SH-SY5Y (cell line): ENCODE measurements around the gene OR52E2.

ENCODE experiments used
- GATA2 ChIP-seq: IDR thresholded peaks from 2 replicates; pipeline ENCODE4 v1.6.1; 2011; ENCODE audit warnings: mild to moderate bottlenecking, low read depth, low read length
- GATA3 ChIP-seq: IDR thresholded peaks from 2 replicates; pipeline ENCODE4 v1.6.1; 2011; ENCODE audit warnings: low read depth, mild to moderate bottlenecking, low read length, moderate library complexity

DNA sequence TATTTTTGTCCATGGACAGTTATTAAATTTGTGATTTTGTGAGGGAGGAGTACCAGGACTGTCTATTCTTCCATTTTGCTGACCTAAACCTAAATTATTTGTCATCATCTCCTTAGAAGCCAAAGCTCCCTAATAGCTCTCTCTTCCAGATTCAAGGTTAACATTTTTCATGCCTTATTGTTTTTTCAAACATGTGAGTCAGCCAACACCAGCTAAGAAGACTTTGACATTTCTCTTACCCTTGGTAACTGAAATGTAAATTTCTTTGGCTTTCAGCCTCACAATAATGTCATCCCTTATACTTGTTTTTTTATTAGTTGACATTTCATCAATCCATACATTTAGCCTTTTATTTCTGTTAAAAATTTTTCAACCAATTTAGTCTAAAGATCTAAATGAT lies 29.1 kb upstream of the OR52E2 start:
- TF ChIP-seq GATA3 (no peak), GATA2 (no peak)
